Measurements from ENCODE around the gene RNF175. TPM values are rescaled to one million over a fixed set of nuclear protein-coding genes. Genes with fewer than 3 reads are reported as not detected.

Gene RNF175
- polyA plus RNA-seq, 1 donor from 2014 or later = 30.1 TPM

DNA sequence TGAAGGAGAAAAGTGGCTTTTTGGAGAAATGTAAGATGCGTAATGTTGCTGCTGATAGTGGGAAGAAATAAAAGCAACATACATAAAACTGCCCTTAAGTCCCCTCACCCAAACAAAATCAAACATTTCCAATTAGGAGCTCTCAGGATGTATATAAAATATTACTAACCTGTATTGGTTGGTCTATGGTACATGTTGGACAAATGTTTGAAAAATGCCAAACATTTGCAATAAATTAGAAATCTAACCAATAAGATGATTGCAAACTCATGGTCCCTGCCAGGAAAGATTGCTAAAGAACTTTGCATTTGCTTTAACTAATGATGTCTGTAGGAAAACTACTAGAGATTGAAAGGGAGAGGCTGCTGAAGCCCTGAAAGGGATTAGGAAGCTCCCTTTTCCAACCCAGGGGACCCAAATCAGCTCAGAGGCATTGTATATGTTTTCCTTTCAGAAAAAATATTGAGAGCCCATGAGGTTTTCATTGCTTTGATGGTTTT, 27.3 kb upstream of the RNF175 start:
- no peaks in the 10 kb centered on the region for H3F3A ChIP-seq (ENCODE audit: insufficient read depth, low read length, poor library complexity, severe bottlenecking)
- H3K36me3 ChIP-seq (ENCODE audit: insufficient read depth, low read length) = no peaks in the 10 kb centered on the region
- H3K9ac ChIP-seq (ENCODE audit: low read length) = no peak overlapping the region
- no peaks in the 10 kb centered on the region for H3K9me2 ChIP-seq (ENCODE audit: insufficient read depth, low read length)
- H3K4me3 ChIP-seq (ENCODE audit: low read length) = no peak overlapping the region
- peaks cover 31% of the 10 kb centered on the region for H3K79me2 ChIP-seq (replicated peaks; ENCODE audit: insufficient read depth, low read length)
- H3K27me3 ChIP-seq (ENCODE audit: insufficient read depth, low read depth, low read length) = peaks cover 50% of the 10 kb centered on the region
- no peaks in the 10 kb centered on the region for H3K9me3 ChIP-seq (ENCODE audit: low read length)
- H4K20me1 ChIP-seq (ENCODE audit: insufficient read depth) = no peaks in the 10 kb centered on the region
- H3K27ac ChIP-seq (ENCODE audit: low read length) = no peak overlapping the region
- H3K4me2 ChIP-seq (ENCODE audit: low read length) = no peak overlapping the region
- H2AFZ ChIP-seq (ENCODE audit: low read depth, low read length) = no peak overlapping the region
- no peak for TF ChIP-seq EZH2 (IDR thresholded peaks at IDR 0.05; ENCODE audit: borderline replicate concordance, insufficient read depth, low read length, poor library complexity, severe bottlenecking)
- TF ChIP-seq RAD21 (conservative IDR thresholded peaks at IDR 0.05) = no peak
- TF ChIP-seq POLR2AphosphoS5 (IDR thresholded peaks at IDR 0.05) = no peak
- TF ChIP-seq, protein P1, sequence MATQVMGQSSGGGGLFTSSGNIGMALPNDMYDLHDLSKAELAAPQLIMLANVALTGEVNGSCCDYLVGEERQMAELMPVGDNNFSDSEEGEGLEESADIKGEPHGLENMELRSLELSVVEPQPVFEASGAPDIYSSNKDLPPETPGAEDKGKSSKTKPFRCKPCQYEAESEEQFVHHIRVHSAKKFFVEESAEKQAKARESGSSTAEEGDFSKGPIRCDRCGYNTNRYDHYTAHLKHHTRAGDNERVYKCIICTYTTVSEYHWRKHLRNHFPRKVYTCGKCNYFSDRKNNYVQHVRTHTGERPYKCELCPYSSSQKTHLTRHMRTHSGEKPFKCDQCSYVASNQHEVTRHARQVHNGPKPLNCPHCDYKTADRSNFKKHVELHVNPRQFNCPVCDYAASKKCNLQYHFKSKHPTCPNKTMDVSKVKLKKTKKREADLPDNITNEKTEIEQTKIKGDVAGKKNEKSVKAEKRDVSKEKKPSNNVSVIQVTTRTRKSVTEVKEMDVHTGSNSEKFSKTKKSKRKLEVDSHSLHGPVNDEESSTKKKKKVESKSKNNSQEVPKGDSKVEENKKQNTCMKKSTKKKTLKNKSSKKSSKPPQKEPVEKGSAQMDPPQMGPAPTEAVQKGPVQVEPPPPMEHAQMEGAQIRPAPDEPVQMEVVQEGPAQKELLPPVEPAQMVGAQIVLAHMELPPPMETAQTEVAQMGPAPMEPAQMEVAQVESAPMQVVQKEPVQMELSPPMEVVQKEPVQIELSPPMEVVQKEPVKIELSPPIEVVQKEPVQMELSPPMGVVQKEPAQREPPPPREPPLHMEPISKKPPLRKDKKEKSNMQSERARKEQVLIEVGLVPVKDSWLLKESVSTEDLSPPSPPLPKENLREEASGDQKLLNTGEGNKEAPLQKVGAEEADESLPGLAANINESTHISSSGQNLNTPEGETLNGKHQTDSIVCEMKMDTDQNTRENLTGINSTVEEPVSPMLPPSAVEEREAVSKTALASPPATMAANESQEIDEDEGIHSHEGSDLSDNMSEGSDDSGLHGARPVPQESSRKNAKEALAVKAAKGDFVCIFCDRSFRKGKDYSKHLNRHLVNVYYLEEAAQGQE (IDR thresholded peaks at IDR 0.05; ENCODE audit: borderline replicate concordance) = no peak
- TF ChIP-seq TAF1 (IDR thresholded peaks at IDR 0.05; ENCODE audit: low read depth) = no peak
- TF ChIP-seq SMC3 (conservative IDR thresholded peaks at IDR 0.05; ENCODE audit: poor library complexity) = no peak
- TF ChIP-seq, protein P2, sequence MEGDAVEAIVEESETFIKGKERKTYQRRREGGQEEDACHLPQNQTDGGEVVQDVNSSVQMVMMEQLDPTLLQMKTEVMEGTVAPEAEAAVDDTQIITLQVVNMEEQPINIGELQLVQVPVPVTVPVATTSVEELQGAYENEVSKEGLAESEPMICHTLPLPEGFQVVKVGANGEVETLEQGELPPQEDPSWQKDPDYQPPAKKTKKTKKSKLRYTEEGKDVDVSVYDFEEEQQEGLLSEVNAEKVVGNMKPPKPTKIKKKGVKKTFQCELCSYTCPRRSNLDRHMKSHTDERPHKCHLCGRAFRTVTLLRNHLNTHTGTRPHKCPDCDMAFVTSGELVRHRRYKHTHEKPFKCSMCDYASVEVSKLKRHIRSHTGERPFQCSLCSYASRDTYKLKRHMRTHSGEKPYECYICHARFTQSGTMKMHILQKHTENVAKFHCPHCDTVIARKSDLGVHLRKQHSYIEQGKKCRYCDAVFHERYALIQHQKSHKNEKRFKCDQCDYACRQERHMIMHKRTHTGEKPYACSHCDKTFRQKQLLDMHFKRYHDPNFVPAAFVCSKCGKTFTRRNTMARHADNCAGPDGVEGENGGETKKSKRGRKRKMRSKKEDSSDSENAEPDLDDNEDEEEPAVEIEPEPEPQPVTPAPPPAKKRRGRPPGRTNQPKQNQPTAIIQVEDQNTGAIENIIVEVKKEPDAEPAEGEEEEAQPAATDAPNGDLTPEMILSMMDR (IDR thresholded peaks at IDR 0.05; ENCODE audit: poor library complexity, severe bottlenecking) = no peak
- TF ChIP-seq EP300 (conservative IDR thresholded peaks at IDR 0.05; ENCODE audit: poor library complexity, severe bottlenecking) = no peak
- no peak for TF ChIP-seq MXI1 (conservative IDR thresholded peaks at IDR 0.05; ENCODE audit: poor library complexity, severe bottlenecking)

DNA sequence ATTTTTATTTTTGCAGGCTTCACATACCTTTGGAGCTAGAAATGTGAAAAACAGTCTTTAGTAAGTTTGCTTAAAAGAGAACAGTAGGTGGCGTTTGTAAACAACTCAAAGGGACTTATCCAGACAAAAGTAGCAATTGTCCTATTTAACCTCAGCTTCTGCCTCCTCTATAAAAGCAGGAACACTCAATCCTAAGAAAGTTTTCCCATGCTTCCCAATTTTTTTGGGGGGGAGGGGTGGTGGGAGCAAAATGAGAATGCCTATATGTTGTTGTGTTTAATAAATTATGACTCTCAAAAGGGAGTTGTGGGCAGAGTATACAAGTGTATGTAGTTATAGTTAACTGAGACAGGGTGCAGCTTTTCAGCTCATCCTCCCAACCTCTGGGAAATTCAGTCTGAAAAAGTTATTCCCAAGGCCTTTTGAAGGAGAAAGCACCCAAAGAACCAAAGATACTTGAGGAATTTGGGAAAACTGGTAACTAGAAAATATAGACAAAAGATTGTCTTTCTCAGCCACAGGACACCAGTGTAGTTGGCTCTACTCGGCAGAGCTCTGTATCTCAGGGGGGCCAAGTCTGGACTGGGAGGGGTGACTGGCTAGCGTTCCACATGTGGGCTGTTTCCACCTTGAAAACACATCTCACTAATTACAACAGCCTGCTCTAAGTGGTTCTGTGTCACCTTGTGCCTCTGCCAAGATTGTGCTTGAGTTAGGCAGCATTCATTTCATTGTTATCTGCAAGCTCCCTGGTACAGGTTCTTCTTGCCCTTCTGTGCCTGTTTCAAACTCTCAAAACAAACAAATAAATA, 26.3 kb upstream of the RNF175 start:
- Histone ChIP-seq H3K36me3 (ENCODE audit: insufficient read depth, low read length) (no peaks in the 10 kb centered on the region), H3K9me3 (ENCODE audit: low read length) (no peaks in the 10 kb centered on the region), H3K4me3 (ENCODE audit: low read length) (no peak overlapping the region), H3K4me2 (ENCODE audit: low read length) (no peak overlapping the region), H3K79me2 (replicated peaks; ENCODE audit: insufficient read depth, low read length) (peaks cover 31% of the 10 kb centered on the region), H4K20me1 (ENCODE audit: insufficient read depth) (no peaks in the 10 kb centered on the region), H3K27me3 (ENCODE audit: insufficient read depth, low read depth, low read length) (peaks cover 40% of the 10 kb centered on the region), H3K9me2 (ENCODE audit: insufficient read depth, low read length) (no peaks in the 10 kb centered on the region), H2AFZ (ENCODE audit: low read depth, low read length) (no peak overlapping the region), H3K27ac (ENCODE audit: low read length) (no peak overlapping the region), H3K9ac (ENCODE audit: low read length) (no peak overlapping the region), H3F3A (ENCODE audit: insufficient read depth, low read length, poor library complexity, severe bottlenecking) (no peaks in the 10 kb centered on the region)
- no peak for TF ChIP-seq EZH2 (IDR thresholded peaks at IDR 0.05; ENCODE audit: borderline replicate concordance, insufficient read depth, low read length, poor library complexity, severe bottlenecking)
- TF ChIP-seq, protein P2 (IDR thresholded peaks at IDR 0.05; ENCODE audit: poor library complexity, severe bottlenecking) = peak; percentile 77
- peak; percentile 78 for TF ChIP-seq RAD21 (conservative IDR thresholded peaks at IDR 0.05)
- peak; percentile 80 for TF ChIP-seq SMC3 (conservative IDR thresholded peaks at IDR 0.05; ENCODE audit: poor library complexity)
- no peak for TF ChIP-seq MXI1 (conservative IDR thresholded peaks at IDR 0.05; ENCODE audit: poor library complexity, severe bottlenecking)
- TF ChIP-seq, protein P1 (IDR thresholded peaks at IDR 0.05; ENCODE audit: borderline replicate concordance) = no peak
- TF ChIP-seq TAF1 (IDR thresholded peaks at IDR 0.05; ENCODE audit: low read depth) = no peak
- TF ChIP-seq POLR2AphosphoS5 (IDR thresholded peaks at IDR 0.05) = no peak

Data from neural cell (in vitro differentiated cells).